Activated CD4-positive, alpha-beta T cell treated with anti-CD3 and anti-CD28 coated beads, Interleukin-10, Interleukin-2, amounts not matched to agents 100 ng/mL and 50 ng/mL, durations not matched to agents 16 hours and 8 hours (primary cell): ENCODE results near the gene CDH5.
"Not testable (repeated sequence)": the region's sequence is repeated elsewhere in the genome, so short reads cannot be mapped to it uniquely, and the experiment has no call there.

ENCODE experiments used
- DNase-seq: peaks from one replicate; pipeline ENCODE4 v3.0.0-alpha.2; 2020

Gene CDH5, protein sequence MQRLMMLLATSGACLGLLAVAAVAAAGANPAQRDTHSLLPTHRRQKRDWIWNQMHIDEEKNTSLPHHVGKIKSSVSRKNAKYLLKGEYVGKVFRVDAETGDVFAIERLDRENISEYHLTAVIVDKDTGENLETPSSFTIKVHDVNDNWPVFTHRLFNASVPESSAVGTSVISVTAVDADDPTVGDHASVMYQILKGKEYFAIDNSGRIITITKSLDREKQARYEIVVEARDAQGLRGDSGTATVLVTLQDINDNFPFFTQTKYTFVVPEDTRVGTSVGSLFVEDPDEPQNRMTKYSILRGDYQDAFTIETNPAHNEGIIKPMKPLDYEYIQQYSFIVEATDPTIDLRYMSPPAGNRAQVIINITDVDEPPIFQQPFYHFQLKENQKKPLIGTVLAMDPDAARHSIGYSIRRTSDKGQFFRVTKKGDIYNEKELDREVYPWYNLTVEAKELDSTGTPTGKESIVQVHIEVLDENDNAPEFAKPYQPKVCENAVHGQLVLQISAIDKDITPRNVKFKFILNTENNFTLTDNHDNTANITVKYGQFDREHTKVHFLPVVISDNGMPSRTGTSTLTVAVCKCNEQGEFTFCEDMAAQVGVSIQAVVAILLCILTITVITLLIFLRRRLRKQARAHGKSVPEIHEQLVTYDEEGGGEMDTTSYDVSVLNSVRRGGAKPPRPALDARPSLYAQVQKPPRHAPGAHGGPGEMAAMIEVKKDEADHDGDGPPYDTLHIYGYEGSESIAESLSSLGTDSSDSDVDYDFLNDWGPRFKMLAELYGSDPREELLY

DNA sequence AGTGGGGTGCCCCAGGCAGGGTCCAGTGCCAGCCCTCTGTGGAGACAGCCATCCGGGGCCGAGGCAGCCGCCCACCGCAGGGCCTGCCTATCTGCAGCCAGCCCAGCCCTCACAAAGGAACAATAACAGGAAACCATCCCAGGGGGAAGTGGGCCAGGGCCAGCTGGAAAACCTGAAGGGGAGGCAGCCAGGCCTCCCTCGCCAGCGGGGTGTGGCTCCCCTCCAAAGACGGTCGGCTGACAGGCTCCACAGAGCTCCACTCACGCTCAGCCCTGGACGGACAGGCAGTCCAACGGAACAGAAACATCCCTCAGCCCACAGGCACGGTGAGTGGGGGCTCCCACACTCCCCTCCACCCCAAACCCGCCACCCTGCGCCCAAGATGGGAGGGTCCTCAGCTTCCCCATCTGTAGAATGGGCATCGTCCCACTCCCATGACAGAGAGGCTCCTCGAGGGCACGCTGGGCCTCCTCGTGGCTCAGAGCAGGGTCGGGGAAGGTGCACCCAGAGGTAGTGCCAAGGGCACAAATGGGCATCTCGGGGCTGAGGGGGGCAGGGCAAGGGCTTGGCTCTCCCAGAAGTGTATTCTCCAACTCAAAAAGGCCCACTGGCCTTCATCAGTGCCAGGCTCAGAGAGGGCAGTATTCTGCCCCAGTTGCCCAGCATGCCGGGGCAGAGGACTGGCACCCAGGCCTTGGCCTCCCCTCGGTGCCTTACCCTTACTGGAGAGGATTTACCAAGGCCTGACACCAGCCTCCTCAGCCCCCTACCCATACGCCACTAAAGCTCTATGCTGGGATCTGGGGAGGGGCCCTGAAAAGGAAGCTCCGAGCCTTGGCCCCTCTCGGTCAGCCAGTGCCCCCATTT is at the start of gene CDH5:
Gene CDH5 (plus strand): TSS at position 259 of the 867 bp plus-strand sequence. CDS start 12,647 bp downstream, outside the sequence.
- DNase-seq: no peak

DNA sequence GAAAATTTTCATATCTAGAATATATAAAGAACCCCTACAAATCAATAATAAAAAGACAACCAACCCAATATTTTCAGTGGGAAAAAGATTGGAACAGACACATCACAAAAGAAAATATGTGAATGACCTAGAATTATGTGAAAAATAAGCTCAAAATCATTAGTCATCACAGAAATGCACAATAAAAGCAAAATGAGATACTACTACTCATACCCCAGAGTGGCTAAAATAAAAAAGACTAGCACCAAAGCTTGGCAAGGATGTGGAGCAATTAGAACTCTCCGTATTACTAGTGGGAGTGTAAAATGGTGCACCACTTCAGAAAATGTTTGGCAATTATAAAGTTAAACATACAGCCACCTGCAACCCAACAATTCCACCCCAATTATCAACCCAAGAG is 48.0 kb upstream of the CDH5 start:
- DNase-seq: no peak

DNA sequence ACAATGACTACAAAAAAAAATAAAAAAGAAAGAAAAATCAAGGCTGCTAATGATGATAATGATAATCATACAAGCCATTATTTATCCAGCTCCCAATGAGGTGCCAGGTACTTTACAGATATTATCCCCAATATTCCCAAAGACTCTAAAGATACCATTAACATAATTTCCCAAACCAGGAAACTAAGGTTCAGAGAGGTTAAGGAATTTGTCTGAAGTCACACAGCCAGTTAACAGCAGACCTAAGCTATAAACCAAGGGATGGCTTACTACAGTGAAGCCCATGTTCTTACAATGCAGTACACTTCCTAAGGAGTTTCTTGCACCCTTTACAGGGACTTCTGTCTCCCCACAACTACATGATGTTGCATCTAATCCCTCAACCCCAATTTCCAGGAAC is 45.7 kb upstream of the CDH5 start:
- no peak for DNase-seq

DNA sequence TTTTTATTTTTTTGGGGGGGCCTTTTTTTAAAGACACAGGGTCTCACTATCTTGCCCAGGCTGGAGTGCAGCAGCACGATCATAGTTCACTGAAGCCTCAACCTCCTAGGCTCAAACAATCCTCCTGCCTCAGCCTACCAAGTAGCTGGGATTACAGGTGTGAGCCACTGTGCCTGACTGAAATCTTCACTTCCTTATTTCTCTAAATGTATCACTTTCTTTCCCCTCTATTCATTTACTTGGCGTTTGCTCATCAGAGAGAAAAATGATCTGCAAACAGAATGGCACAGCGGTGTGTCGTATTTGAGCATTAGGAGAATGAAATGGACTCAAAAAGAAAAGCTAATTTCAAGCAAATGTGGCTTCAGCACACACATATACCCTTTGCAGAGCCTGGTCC is 44.3 kb upstream of the CDH5 start:
- no peak for DNase-seq

DNA sequence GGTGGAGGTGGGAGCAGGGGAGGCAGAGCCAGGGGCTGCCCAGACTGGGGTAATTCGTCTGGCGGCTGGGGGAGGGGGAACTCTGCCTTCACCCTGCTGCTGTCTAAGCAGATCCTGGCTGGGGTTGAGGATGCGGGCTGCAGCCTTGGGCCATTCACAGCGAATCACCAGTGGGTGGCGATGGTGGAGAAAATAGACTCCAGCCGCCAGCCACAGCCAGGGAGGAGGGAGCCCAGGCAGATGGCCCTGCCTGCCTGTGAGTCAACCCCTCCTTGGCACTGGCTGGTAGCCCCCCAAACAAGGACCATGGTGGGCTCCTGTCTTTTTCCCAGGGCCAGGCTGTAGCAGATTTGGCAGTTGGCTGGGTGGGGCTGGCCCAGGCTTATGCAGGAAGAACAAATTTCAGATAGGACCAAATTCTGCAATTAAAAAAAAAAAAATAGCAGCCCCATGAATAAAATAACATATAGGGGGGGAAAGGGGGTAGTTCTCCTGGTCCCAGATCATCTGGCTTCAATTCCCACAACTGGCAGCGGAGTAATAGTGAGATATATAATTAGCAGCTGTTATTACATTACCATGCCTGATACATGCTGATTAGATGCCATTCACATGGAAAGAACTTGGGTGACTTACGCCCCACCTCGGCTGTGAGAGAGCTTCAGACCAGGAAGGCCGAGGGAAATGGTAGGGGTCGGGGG is 41.5 kb upstream of the CDH5 start:
- DNase-seq: peak; percentile 18

DNA sequence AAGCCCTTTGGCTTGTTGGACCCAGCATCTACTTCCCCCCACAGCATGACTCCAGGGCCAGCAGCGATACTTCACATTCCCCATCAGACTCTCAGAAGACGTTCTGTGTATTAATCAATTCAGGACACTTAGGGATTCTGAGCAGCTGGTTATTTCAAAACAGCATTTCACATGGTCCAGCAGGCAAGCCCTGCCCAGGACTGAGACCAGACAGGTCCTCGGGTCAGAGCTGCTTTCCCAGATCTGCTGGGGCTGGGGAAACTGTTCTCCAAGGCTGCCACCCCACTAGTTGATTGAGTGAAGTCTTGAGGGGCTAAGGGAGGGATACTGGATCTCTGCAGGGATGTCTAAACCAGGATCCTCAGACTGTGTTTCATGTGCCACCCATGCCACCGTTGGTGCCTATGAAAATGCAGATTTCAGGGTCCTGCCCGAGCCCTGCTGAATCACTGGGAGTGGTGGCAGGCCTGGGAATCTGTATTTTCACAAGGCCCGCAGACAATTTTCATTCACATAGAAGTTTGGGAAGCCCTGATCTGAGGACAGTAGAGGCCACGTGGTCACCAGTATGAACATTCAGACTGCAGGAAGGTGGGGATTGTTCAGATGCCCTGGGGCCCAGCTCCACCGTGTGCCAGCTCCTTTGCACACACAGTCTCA is 40.6 kb upstream of the CDH5 start:
- DNase-seq: no peak

DNA sequence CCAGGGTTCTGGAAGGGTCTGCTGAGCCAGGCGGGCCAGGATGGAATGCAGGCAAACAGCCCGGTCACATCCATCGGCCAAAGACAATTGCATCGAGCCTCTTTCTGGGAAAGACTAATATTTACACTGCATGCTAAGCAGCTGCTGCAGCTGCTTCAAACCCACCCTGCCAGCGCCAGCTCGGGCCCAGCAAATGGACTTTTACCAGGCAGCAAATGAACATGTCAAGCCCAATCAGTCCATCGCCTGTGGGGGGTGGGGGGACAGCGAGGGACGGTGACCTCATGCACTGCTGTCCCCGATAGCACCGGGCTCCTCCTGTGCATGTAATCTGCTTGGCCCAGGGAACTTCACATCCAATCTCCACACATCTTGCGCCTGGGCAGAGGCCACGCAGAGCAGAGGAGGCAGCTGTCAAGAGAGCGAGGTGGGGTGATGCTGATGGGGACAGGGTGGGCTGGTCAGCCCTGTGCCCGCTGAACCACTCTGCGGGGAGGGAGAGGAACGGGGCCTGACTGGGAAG is 39.4 kb upstream of the CDH5 start:
- DNase-seq: no peak

DNA sequence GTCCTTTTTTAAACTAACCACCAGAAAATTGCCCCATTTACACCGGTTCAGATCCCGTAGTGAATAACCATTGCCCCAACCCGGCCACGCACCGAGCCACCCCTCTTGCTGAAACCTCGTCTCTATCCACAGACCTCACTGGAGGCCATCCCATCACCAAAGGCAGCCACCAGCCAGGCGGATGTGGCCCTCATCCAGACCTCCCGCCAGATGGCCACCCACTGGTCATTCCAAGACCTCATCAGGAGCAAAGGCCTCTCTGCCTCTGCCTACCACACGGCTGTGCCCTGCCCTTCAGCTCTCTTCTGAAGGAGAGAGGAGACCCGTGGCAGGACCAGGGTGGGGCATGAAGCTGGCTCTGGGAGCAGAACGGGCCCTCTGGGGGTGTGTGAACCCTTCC is 38.2 kb upstream of the CDH5 start:
- no peak for DNase-seq

DNA sequence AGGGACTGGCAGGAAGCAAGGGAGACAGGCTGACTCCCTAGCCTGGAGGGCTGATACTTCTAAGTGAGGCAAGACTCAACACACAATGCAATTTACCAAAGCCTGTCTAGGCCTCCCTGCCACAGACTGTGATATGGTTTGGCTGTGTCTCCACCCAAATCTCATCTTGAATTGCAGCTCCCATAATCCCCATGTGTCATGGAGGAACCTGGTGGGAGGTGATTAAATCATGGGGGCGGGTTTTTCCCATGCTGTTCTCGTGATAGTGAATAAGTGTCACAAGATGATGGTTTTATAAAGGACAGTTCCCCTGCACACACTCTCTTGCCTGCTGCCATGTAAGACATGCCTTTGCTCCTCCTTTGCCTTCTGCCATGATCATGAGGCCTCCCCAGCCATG is 35.0 kb upstream of the CDH5 start:
- DNase-seq: not testable (repeated sequence)

DNA sequence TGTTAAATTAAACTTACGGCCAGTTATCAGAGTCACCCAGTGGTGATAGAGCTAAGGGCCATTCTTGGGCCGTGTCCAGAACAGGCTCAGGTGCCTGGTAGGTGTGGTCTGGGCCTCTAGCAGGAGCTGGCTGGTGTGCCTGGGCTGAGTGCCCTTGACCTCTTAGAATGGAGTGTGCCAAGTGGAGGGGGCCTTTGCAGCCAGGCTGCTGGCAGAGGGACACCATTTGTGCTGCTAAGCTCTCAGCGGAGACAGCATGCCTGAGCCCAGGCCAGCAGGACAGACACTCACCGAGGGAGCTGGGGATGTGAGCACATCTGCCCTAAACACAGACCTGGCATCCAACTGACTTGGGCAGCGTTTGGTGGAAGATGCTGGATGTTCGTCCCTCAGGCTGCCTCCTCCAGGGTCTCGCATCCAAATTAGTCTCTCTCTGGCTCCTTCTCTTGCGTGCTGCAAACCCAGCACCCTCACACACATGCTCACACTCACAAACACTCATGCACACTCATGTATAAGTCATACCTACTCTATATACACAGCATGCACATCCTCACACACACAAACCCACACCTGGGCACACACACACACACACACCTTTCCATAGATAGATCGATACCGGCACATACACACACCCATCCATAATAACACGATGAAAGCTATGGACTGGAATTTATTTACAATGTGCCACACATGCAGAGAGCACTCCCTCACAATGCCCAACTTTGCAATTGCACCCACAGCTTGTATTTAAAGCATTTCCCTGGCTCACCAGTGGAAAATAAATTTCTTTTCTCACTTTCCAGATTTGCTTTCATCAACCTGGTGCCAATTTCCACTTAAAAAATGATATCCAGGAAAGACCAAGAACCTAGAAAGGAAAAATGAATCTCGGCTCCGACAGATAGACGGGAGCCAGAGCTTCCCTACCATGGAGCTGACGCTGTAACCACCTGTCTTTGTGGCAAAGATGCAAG is 33.6 kb upstream of the CDH5 start:
- DNase-seq: no peak

DNA sequence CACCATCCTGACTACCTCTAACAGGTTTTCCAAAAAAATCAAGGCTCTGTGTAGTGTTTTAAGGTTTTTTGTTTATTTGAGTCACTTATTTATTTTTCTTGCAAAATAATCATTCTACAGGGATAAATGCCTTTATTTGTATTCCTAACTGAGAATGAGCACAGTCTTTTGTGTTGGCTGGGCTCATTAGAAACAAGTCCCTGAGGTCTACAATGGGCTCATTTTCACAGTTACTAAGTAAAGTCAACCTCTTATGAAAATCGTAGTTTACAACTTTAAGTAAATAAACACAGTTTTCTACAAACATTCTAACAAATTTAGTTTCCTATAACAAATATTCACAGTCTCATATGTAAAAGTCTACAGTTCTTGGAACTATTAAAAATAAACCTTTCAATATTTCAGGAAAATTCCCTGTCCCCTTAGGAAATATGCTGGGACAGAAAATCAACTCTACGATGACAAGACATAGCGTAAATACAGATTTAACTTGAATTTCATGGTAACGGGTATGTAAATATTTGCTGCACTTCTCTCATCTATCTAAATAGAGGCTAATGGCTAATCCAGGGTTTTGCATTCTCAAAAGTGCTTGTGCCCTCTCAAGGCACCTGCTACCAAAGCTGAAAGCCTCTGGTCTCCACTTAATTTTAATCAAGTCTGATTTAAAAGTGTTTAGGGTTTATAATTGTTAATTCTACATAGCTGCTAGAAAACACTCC is 31.5 kb upstream of the CDH5 start:
- no peak for DNase-seq

DNA sequence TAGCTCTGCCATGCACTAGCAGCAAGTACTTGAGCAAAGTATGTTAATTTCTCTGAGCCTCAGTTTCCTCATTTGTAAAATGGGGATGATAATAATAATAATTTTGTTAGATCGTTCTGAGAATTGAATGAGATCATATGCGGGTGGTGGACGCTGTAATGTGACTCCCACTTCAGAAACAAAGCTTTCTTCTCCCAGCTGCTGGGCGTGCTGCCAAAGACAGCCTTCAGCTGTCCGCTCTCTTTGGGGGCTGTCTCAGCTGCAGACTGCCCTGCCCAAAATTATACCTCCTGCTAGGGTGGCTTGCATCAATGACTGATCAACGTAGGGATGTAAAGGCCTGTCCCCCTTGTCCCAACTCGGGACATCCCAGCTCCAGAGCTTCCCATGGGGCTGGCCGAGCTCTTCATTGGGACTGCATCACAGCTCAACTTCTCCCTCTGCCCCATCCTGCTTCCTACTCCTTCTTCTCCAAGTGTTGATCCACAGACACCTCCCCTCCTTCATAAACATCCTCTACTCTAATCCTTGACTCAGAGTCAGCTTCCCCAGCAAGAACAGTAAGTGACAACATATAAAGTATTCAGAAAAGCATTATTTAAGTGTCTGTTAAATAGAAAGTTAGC is 30.7 kb upstream of the CDH5 start:
- DNase-seq: no peak

DNA sequence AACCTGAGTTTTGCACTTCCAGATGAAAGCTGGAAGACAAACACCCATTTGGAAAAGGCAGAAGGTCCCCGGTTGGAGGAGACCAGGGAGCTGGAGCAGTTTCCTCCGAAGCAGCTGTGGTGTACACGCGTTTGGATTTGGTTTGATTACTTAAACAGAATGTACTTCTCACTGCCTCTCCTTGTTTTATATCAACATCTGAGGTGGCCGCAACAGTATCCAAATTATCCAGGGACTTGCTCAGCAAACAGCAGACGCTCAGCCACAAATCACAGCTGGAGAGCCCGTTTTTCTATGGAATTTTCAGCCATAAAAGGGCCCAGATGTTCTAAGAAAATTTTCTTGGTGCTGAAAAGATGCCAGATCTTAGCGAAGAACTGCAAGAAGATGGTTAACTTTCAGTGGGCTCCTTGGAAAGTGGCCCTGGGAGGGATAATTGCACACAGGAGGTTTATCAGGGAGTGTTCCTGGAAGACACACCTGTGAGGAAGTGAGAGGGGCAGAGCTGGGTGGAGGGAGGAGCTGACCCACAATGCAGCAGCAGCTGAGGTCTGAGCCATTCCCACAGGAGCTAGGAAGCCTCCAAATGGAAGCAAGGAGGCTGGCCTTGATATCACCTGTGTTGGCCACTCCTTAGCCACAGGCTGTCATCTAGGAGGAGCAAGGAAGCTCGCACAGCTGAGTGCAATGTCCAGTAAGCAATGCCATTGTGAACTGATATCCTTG is 28.9 kb upstream of the CDH5 start:
- DNase-seq: no peak

DNA sequence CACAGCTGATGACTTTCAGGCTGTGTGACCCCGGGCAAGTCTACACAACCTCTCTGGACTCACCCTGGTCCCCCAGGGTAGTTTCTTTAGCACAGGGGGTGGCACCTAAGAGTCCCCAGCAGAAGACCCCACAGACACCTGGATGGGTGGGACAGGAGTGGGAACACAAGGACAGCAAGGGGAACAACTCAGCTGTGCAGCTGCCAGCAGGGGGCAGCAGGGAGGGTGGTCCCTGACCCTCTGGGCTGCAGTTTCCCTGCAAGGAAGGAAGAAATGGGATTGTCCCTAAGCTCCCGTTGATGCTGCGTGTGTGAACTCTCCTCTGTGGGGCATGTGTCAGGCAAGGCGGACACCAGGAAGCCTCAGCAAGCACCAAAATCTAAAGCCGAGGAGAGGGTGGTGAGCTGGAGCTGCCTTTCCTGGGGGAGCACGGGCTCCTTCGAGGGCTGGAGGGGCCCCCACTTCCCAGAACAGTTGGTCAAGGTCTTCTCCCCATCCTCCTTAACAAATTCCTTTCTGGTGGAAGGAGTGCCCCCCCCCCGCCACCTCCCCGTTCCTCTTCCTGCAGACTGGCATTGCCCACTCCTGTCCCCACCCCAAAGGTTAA is 24.1 kb upstream of the CDH5 start:
- DNase-seq: peak; percentile 16

DNA sequence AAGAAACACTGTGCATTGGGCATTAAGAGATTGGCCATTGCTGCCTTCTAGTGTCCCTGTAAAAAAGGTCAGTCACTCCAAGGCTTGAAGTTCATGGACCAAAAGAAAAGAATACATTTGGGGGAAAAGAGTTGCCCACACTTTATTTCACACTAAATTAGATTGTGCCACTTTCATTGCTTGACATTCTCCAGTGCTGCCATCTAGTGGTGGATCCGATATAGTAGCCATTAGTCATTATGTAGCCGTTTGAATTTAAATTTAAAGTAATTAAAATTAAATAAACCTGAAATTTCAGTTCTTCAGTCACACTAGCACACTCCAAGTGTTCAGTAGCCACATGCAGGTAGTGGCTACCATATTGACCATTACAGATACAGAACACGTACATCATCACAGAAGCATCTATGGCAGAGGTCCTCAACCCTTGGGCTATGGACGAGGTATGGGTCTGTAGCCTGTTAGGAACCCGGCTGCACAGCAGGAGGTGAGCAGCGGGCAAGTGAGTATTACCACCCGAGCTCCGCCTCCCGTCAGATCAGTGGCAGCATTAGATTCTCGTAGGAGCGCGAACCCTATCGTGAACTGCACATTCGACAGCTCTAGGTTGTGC is 21.9 kb upstream of the CDH5 start:
- peak; percentile 41 for DNase-seq

DNA sequence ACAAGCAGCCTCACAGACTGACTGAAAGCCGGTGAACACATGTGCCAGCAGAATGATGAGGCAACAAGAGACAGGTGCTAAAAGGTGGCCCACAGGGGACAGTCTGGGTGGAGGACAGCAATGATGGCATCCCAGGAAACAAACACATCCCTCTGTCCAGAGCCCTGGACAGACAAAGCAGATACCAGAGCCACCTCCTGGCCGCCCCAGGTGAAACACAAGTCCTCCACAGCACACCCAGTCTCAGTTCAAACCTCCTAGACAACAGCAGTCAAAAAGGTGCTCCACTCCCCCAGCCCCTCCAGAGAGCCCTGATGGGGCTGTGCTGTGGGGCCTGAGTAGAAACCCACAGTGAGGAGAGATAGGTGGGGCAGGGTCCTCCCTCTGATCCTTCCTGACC is 20.3 kb upstream of the CDH5 start:
- DNase-seq: no peak

DNA sequence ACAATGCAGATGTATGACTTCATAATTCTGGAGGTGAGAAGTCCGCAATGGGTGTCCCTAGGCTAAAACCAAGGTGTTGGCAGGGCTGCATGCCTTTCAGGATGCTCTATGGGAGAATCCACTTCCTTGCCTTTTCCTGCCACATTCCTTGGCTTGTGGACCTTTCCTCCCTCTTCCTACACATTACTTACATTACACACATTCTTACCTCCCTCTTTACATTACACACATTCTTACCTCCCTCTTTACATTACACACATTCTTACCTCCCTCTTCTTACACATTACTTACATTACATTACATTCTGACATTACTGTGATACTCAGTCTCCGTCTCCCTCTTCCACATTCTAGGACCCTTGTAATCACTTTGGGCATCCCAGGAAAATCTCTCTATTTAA is 14.2 kb upstream of the CDH5 start:
- no peak for DNase-seq

DNA sequence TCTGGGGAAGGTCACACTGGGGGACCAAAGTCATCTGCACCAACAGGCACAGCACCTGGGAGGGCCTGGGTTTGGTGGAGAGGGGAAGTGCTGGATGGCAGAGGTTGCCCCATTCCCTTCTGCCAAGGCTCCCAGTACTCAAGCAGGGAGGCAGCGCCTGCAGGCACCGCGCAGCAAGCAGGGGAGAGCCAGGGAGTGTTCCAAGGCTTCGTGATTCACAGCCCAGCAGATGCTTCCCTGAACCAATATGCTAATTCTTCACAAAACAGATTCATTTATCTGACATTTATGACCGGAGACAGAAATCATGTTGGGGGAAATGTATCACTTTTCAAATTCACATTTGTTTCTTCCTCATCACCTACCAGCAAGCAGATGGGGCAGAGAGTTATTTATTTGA is 13.4 kb upstream of the CDH5 start:
- no peak for DNase-seq
